SU-DHL-6 (cell line): ENCODE measurements around the gene PHF21B.

Source experiments
- H2AFZ ChIP-seq: fragments of 200-600 bp; sonication (generic); 2 replicates; pipeline ENCODE4 v1.6.1; 2014; ENCODE audit warnings: low read depth, mild to moderate bottlenecking, moderate library complexity, mixed read lengths, antibody characterized with exemption, low read length; ENCODE audit not compliant: severe bottlenecking
- H3F3A ChIP-seq: fragments of 200-600 bp; shearing (Covaris generic); 2 replicates; pipeline ENCODE4 v1.6.0; 2016; ENCODE audit warnings: antibody characterized with exemption, mild to moderate bottlenecking; ENCODE audit not compliant: insufficient read depth
- H3K27ac ChIP-seq: fragments of 200-600 bp; sonication (generic); 2 replicates; pipeline ENCODE4 v1.5.1; 2016; ENCODE audit warnings: low read depth, mild to moderate bottlenecking, low read length, moderate library complexity, mixed read lengths
- H3K27me3 ChIP-seq: fragments of 200-600 bp; sonication (generic), shearing (Covaris generic); 2 replicates; pipeline ENCODE4 v1.6.0; 2014; ENCODE audit warnings: mild to moderate bottlenecking, low read length
- H3K36me3 ChIP-seq: fragments of 200-600 bp; sonication (generic); 2 replicates; pipeline ENCODE4 v1.6.1; 2014; ENCODE audit warnings: mild to moderate bottlenecking, low read length, mixed read lengths
- H3K4me2 ChIP-seq: fragments of 300-600, 200-600 bp; shearing (Covaris generic), sonication (generic); 2 replicates; pipeline ENCODE4 v1.6.0; 2014; ENCODE audit warnings: low read length, low read depth, mild to moderate bottlenecking; ENCODE audit not compliant: poor library complexity, severe bottlenecking
- H3K4me3 ChIP-seq: fragments of 200-600 bp; sonication (generic); 2 replicates; pipeline ENCODE4 v1.5.1; 2014; ENCODE audit warnings: antibody characterized with exemption, low read length, mild to moderate bottlenecking, mixed read lengths; ENCODE audit not compliant: insufficient read depth, poor library complexity, severe bottlenecking
- H3K79me2 ChIP-seq: fragments of 200-600 bp; sonication (generic); 2 replicates; pipeline ENCODE4 v1.6.1; 2014; ENCODE audit warnings: mild to moderate bottlenecking, low read length, moderate library complexity; ENCODE audit not compliant: insufficient read depth
- H3K9ac ChIP-seq: fragments of 200-600 bp; sonication (generic); 2 replicates; pipeline ENCODE4 v1.7.0; 2014; ENCODE audit warnings: mild to moderate bottlenecking, low read length
- H3K9me2 ChIP-seq: fragments of 200-600 bp; sonication (generic); replicated peaks from 2 replicates; pipeline ENCODE4 v1.6.1; 2014; ENCODE audit warnings: low read length; ENCODE audit not compliant: insufficient read depth
- H3K9me3 ChIP-seq: fragments of 200-600 bp; sonication (generic); 2 replicates; pipeline ENCODE4 v1.6.1; 2014; ENCODE audit warnings: low read length, mixed read lengths; ENCODE audit not compliant: insufficient read depth
- H4K20me1 ChIP-seq: fragments of 200-600 bp; sonication (generic); 2 replicates; pipeline ENCODE4 v1.6.1; 2014; ENCODE audit warnings: low read depth, mild to moderate bottlenecking, antibody characterized with exemption, low read length, moderate library complexity, mixed read lengths
- CTCF ChIP-seq: fragments of 200-600 bp; sonication (generic); IDR thresholded peaks from one replicate; pipeline ENCODE4 v1.5.1; 2017; ENCODE audit warnings: antibody characterized with exemption, mild to moderate bottlenecking, low read length, moderate library complexity; ENCODE audit not compliant: insufficient read depth, poor library complexity, severe bottlenecking
- EZH2phosphoT487 ChIP-seq: fragments of 200-600 bp; sonication (generic), shearing (Covaris generic); conservative IDR thresholded peaks from 2 replicates; pipeline ENCODE4 v1.6.1; 2018; ENCODE audit warnings: mild to moderate bottlenecking, antibody characterized with exemption, low read length, moderate library complexity, mixed read lengths

The PHF21B gene

GRCh38 chr22:44940130-44940529 lies 69.7 kb downstream of the PHF21B start:
- Histone ChIP-seq H4K20me1 (no peaks in the 10 kb centered on the region), H3K36me3 (no peaks in the 10 kb centered on the region), H3K4me2 (no peak overlapping the region), H3K79me2 (no peaks in the 10 kb centered on the region), H3F3A (no peaks in the 10 kb centered on the region), H3K9me2 (no peaks in the 10 kb centered on the region), H3K9me3 (no peaks in the 10 kb centered on the region), H3K9ac (no peak overlapping the region), H2AFZ (no peak overlapping the region), H3K4me3 (no peak overlapping the region), H3K27me3 (no peaks in the 10 kb centered on the region), H3K27ac (no peak overlapping the region)
- no peak for TF ChIP-seq CTCF
- TF ChIP-seq EZH2phosphoT487: no peak

DNA sequence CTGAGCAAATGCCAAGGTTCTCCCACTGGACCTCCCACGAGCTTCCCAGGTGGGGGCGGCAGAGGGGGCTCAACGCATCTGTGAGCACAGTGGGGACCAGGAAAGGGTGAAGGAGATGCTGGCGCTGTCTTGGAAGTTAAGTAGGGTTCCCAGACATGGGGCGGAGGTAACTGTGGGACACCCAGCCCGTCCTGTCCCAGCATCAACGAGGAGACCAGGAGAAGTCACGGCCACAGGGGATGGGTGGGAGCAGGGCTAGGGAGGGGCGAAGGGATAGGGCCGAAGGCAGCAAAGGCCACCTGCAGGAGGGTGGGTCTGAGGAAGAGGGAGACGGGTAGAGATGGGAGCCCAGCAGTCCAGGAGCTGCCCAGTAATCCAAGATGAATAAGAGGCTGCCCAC lies 70.4 kb downstream of the PHF21B start:
- no peak overlapping the region for H3K4me2 ChIP-seq
- H4K20me1 ChIP-seq: no peaks in the 10 kb centered on the region
- no peak overlapping the region for H3K27ac ChIP-seq
- no peaks in the 10 kb centered on the region for H3K9me3 ChIP-seq
- no peaks in the 10 kb centered on the region for H3K27me3 ChIP-seq
- no peaks in the 10 kb centered on the region for H3K9me2 ChIP-seq
- no peaks in the 10 kb centered on the region for H3K36me3 ChIP-seq
- no peak overlapping the region for H2AFZ ChIP-seq
- TF ChIP-seq CTCF (no peak), EZH2phosphoT487 (no peak)
- H3K9ac ChIP-seq: no peak overlapping the region
- no peaks in the 10 kb centered on the region for H3K79me2 ChIP-seq
- no peak overlapping the region for H3K4me3 ChIP-seq
- no peaks in the 10 kb centered on the region for H3F3A ChIP-seq

DNA sequence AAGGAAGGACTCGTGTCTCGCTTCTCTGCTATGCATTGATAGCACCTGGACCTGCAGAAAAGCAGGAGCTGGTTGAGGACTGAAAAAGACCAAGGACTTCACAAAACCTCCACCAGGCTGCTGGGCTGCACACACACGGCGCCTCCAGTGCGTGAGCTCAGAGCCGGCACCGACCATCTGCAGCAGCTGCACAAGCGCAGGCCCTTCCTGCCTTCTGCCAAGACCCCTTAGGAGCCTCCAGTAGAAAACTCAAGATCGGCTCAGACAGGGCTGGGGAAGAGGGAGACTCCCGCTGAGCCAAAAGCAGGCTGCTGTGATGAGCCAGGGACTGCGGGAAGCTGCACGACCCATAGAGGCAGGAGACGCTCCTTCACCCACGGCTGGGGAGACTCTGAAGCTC lies 70.9 kb downstream of the PHF21B start:
- Histone ChIP-seq H3K9me3 (no peaks in the 10 kb centered on the region), H3K27ac (no peak overlapping the region), H3K4me3 (no peak overlapping the region), H3K27me3 (no peaks in the 10 kb centered on the region), H3K4me2 (no peak overlapping the region), H3K79me2 (no peaks in the 10 kb centered on the region), H3K9me2 (no peaks in the 10 kb centered on the region), H4K20me1 (no peaks in the 10 kb centered on the region), H3K36me3 (no peaks in the 10 kb centered on the region), H2AFZ (no peak overlapping the region), H3K9ac (no peak overlapping the region), H3F3A (no peaks in the 10 kb centered on the region)
- no peak for TF ChIP-seq CTCF
- no peak for TF ChIP-seq EZH2phosphoT487

- H3K9ac ChIP-seq: no peak overlapping the region
- no peak overlapping the region for H3K27ac ChIP-seq
- no peaks in the 10 kb centered on the region for H3F3A ChIP-seq
- H3K9me2 ChIP-seq: no peaks in the 10 kb centered on the region
- no peaks in the 10 kb centered on the region for H3K79me2 ChIP-seq
- H4K20me1 ChIP-seq: no peaks in the 10 kb centered on the region
- no peak overlapping the region for H3K4me2 ChIP-seq
- H3K9me3 ChIP-seq: no peaks in the 10 kb centered on the region
- no peaks in the 10 kb centered on the region for H3K36me3 ChIP-seq
- TF ChIP-seq EZH2phosphoT487 (no peak), CTCF (no peak)
- no peaks in the 10 kb centered on the region for H3K27me3 ChIP-seq
- H2AFZ ChIP-seq: no peak overlapping the region
- no peak overlapping the region for H3K4me3 ChIP-seq
These were observed 72.6 kb downstream of the PHF21B start for GRCh38 chr22:44937216-44937615.
